ENCODE results near the gene TULP4.

The TULP4 gene

DNA sequence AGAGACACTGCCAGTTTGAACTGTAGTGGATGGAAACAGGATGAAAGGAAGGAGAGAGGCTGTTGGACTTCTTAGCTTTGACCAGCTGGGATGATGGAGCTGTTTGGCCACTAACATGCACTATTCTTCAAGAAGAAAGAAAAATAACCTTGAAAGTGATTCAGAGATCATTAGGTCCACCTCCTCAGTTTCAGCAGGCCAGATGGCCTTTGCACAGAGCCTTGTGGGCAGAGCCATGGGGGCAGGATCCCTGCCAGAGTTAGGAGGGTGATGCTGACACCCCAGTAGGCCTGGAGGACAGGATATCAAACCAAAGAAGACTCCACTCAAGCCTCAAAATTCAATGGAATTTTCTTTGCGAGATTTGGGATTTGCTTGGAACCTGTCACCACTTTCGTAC lies 173.2 kb downstream of the TULP4 start:
- no peaks in the 10 kb centered on the region for H3K9me3 Mint-ChIP-seq
- H3K4me3 Mint-ChIP-seq = no peak overlapping the region
- ATAC-seq (replicated peaks) (no peak), DNase-seq (no peak)
- no peaks in the 10 kb centered on the region for H3K27me3 Mint-ChIP-seq
- no peak overlapping the region for H3K27ac Mint-ChIP-seq
- H3K4me1 Mint-ChIP-seq = peaks cover 0 to 8% of the 10 kb centered on the region in 2 donors
- peaks cover 32 to 57% of the 10 kb centered on the region in 2 donors for H3K36me3 Mint-ChIP-seq

DNA sequence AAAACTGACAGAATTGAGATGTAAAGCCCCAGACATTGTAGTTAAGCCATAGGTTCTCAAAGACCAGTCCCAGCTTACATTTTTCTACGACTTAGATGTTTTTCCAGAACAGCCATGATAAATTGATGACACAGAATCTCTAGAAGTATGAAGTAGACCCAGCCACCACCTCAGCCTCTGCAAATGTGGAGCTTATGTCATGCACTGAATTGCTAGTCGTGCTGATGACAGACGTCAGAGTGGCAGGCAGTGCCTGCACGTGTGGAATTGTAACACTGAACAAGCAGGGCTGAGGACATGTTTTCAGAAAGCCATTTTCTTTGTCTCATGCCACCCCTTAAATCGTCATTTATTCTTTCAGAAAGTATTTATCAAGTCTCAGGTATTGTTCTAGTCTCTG lies 175.2 kb downstream of the TULP4 start:
- Mint-ChIP-seq H3K36me3 (peaks cover 20 to 50% of the 10 kb centered on the region in 2 donors), H3K4me1 (no peaks in the 10 kb centered on the region), H3K27ac (no peak overlapping the region), H3K4me3 (no peak overlapping the region), H3K27me3 (no peaks in the 10 kb centered on the region), H3K9me3 (no peaks in the 10 kb centered on the region)
- ATAC-seq (replicated peaks) (no peak), DNase-seq (no peak)

DNA sequence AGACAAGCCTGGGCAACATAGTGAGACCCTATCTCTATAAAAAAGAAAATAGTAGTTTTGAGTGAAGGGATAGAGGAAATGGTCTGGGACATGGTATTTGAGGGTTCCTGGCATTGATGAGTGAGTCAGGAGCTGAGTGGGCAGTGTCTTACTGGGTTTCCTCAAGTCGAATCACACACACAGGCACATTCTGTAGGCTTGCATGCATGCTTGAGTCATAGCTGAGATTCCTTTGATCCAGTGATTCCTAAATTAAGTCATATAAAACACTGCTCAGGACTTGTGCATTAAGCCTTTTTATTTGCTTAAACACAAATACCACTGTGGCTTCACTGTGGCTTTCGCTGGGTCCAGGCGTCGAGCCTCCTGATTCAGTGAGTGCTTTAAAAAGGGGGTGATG lies 175.8 kb downstream of the TULP4 start:
- H3K27ac Mint-ChIP-seq = no peak overlapping the region
- no peak overlapping the region for H3K4me3 Mint-ChIP-seq
- H3K36me3 Mint-ChIP-seq = peaks cover 22 to 49% of the 10 kb centered on the region in 2 donors
- H3K27me3 Mint-ChIP-seq = no peaks in the 10 kb centered on the region
- ATAC-seq (replicated peaks) (no peak), DNase-seq (no peak)
- H3K9me3 Mint-ChIP-seq = no peaks in the 10 kb centered on the region
- no peaks in the 10 kb centered on the region for H3K4me1 Mint-ChIP-seq

DNA sequence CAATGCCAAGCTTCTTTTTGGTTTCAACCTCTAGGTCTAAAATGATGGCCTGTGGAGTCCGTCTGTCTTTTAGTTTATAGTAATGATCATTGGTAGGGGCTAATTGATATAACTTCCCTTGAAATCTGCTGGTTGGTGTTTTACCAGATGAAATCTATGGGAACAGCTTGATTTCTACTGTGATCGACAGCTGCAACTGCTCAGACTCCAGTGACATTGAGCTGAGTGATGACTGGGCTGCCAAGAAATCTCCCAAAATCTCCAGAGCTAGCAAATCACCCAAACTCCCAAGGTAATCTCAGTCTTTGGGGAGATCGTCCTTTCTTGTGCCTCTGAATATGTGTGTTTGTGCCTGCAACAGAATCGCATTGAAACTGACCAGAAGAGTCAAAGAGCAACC lies 177.2 kb downstream of the TULP4 start:
- no peaks in the 10 kb centered on the region for H3K4me1 Mint-ChIP-seq
- no peak overlapping the region for H3K4me3 Mint-ChIP-seq
- H3K9me3 Mint-ChIP-seq = no peaks in the 10 kb centered on the region
- peaks cover 28 to 58% of the 10 kb centered on the region in 2 donors for H3K36me3 Mint-ChIP-seq
- H3K27me3 Mint-ChIP-seq = no peaks in the 10 kb centered on the region
- H3K27ac Mint-ChIP-seq = no peak overlapping the region
- DNase-seq = no peak
- no peak for ATAC-seq (replicated peaks)

DNA sequence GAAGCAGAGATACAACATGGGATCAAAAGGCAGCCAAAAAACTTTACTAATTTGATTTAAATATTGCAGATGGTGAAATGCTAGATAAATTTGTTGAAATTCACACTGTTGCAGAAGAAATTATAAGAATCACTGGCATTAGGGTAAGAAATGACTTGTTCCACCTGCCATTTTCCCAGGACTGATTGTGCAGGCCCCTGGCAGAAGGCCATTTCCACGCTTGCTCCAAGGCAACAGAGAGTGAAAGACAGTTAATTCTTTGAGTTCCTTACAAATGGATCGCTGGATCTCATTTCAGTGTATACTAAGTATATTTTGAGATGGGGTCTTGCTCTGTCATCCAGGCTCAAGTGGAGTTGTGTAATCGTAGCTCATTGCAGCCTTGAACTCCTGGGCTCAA lies 180.6 kb downstream of the TULP4 start:
- H3K4me1 Mint-ChIP-seq = no peaks in the 10 kb centered on the region

DNA sequence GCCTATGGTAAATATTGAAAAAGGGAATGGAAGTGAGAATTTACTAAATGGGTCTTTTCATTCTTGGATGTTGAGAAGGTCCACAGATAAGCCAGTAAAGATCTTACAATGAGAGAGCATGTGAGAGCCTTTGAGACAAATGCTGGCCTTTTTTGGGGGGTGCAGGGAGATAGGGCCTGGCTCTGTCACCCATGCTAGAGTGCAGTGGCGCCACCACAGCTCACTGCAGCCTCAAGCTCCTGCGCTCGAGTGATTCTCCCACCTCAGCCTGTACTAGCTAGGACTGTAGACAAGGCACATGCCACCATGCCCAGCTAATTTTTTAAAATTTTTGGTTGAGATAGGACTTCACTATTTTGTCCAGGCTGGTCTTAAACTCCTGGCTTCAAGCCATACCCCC lies 184.4 kb downstream of the TULP4 start:
- H3K4me3 Mint-ChIP-seq = no peak overlapping the region
- no peak for DNase-seq
- no peak for ATAC-seq (replicated peaks)
- no peaks in the 10 kb centered on the region for H3K9me3 Mint-ChIP-seq
- H3K27me3 Mint-ChIP-seq = no peaks in the 10 kb centered on the region
- H3K4me1 Mint-ChIP-seq = no peaks in the 10 kb centered on the region
- H3K27ac Mint-ChIP-seq = no peak overlapping the region
- peaks cover 29 to 56% of the 10 kb centered on the region in 2 donors for H3K36me3 Mint-ChIP-seq

More for the DNA sequence above, 180.6 kb downstream of the TULP4 start:
- ATAC-seq (replicated peaks) = no peak
- no peaks in the 10 kb centered on the region for H3K9me3 Mint-ChIP-seq
- no peaks in the 10 kb centered on the region for H3K27me3 Mint-ChIP-seq
- H3K27ac Mint-ChIP-seq = no peak overlapping the region
- DNase-seq = no peak
- no peak overlapping the region for H3K4me3 Mint-ChIP-seq
- peaks cover 28 to 44% of the 10 kb centered on the region in 2 donors for H3K36me3 Mint-ChIP-seq

DNA sequence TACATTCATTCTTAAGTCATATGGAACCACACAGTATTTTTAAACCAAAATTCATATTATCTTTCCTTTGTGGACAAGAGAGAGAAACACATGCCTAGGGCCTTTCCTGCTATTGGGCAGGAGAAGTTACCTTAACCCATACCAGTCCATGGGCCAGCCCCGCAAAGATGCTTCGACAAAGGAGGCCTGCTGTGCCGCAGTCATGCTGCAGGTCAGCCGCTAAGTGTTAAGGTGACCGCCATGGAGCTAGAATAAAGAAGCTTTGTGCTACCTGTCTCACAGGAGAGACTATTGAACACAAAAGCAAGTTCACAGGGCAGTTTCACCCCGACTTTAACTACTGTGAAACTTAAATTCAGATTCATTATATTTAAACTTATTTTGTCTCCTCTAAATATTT lies 185.4 kb downstream of the TULP4 start:
- Mint-ChIP-seq H3K36me3 (peaks cover 30 to 55% of the 10 kb centered on the region in 2 donors), H3K27ac (no peak overlapping the region), H3K4me3 (no peak overlapping the region), H3K4me1 (no peaks in the 10 kb centered on the region), H3K9me3 (no peaks in the 10 kb centered on the region), H3K27me3 (no peaks in the 10 kb centered on the region)
- no peak for ATAC-seq (replicated peaks)
- DNase-seq = no peak

DNA sequence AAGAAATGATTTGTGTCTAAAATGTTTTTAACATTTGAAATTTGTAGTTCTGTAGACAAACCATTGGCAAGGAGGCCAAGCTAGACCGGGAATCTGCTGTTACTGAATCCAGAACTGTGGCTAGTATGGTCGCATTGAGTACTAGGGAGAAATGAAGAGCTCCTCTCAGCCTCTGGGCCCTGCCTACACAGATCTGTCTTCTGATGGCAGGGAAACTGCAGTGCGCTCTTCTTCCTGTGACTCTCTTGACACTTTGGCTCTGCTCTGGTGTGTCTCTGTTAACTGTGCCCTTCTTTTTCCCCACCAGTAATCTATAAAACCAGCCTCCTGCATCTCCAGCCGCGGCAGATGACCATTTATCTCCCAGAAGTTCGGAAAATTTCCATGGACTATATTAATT lies 186.1 kb downstream of the TULP4 start:
- H3K4me1 Mint-ChIP-seq = no peaks in the 10 kb centered on the region
- no peak overlapping the region for H3K27ac Mint-ChIP-seq
- no peak overlapping the region for H3K4me3 Mint-ChIP-seq
- ATAC-seq (replicated peaks) (no peak), DNase-seq (no peak)
- H3K36me3 Mint-ChIP-seq = peaks cover 37 to 60% of the 10 kb centered on the region in 2 donors
- H3K9me3 Mint-ChIP-seq = no peaks in the 10 kb centered on the region
- no peaks in the 10 kb centered on the region for H3K27me3 Mint-ChIP-seq

DNA sequence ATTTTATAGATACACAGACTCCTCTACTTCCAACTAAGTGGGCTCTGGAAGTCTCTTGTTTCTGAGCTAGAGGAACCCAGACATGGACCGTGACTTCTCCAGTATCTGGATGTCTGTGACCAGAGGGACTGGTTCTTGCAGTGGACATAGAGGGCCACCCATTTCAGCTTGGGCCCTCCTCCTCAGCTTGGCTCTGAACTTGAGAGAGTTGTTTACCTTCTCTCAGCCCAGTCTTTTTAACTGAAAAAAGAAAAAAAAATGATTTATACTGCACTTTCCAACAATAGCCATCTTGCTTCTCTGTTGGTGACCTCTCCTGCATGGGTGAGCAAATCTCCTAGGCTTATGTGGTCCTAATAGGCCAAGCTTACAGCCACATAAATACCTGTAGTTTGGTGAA lies 187.3 kb downstream of the TULP4 start:
- Mint-ChIP-seq H3K4me1 (no peaks in the 10 kb centered on the region), H3K27me3 (no peaks in the 10 kb centered on the region), H3K27ac (no peak overlapping the region), H3K4me3 (no peak overlapping the region), H3K9me3 (no peaks in the 10 kb centered on the region), H3K36me3 (peaks cover 36 to 58% of the 10 kb centered on the region in 2 donors)
- DNase-seq (no peak), ATAC-seq (replicated peaks) (no peak)

DNA sequence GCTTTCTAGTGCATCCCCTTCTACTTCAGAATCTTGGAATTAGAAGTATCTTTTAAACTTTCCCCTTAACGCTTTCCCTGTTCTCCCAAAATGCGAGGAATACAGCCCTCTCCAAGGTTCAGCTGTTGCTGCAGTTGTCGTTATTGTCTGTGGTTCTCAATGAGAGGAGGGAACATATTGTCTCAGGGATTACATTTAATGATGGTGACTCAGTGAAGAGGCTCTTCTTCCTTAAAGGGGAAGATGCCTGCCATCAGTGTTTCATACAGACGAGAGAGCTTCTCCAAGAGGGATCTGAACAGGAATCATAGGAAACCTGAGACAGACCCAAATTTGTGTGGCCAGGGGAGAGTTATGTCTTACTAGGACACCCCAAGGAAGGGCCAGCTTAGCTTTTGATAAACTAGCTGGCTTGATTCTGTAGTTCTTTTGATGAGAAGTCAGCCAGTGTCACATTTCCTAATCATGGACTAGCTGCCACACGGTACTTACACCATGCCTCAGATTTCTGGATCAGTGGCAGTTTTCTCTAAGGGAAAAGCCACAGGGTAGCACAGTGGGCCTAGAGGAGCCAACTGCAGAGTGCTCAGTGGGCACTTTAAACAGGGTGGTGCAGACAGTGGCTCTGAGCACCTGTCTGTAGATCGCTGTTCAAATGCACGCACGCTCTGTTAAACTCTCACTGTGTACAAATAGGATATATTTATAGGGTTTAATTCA lies 187.9 kb downstream of the TULP4 start:
- H3K27ac Mint-ChIP-seq = no peak overlapping the region
- no peak for DNase-seq
- H3K9me3 Mint-ChIP-seq = no peaks in the 10 kb centered on the region
- ATAC-seq (replicated peaks) = no peak
- peaks cover 40 to 63% of the 10 kb centered on the region in 2 donors for H3K36me3 Mint-ChIP-seq
- H3K4me3 Mint-ChIP-seq = no peak overlapping the region
- H3K27me3 Mint-ChIP-seq = no peaks in the 10 kb centered on the region
- H3K4me1 Mint-ChIP-seq = no peaks in the 10 kb centered on the region

DNA sequence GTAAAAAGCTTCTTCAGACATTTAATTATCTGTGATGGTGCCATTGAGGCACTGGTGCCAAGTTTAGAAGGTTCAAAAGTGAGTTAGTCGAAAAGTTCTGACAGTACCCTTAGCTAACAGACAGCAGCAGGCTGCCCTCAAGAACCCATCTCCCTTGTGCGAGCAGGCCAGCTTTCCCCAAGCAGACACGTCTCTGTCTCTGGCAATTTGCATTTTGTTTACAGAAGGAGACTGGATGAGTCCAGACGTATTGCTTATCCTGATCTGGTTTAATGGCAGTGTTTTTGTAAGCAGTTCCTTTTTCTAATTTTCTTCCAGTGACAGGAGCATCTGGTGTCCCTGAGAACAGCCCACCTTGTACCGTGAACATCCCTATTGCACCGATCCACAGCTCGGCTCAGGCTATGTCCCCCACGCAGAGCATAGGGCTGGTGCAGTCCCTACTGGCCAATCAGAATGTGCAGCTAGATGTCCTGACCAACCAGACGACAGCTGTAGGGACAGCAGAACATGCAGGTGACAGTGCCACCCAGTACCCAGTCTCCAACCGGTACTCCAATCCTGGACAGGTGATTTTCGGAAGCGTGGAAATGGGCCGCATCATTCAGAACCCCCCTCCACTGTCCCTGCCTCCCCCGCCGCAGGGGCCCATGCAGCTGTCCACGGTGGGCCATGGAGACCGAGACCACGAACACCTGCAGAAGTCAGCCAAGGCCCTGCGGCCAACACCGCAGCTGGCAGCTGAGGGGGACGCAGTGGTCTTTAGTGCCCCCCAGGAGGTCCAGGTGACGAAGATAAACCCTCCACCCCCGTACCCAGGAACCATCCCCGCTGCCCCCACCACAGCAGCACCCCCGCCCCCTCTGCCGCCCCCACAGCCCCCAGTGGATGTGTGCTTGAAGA lies 189.3 kb downstream of the TULP4 start:
- H3K9me3 Mint-ChIP-seq = no peaks in the 10 kb centered on the region
- H3K27ac Mint-ChIP-seq = no peak overlapping the region
- no peaks in the 10 kb centered on the region for H3K4me1 Mint-ChIP-seq
- H3K36me3 Mint-ChIP-seq = peaks cover 42 to 67% of the 10 kb centered on the region in 2 donors
- DNase-seq (no peak), ATAC-seq (replicated peaks) (no peak)
- H3K4me3 Mint-ChIP-seq = no peak overlapping the region
- H3K27me3 Mint-ChIP-seq = no peaks in the 10 kb centered on the region

DNA sequence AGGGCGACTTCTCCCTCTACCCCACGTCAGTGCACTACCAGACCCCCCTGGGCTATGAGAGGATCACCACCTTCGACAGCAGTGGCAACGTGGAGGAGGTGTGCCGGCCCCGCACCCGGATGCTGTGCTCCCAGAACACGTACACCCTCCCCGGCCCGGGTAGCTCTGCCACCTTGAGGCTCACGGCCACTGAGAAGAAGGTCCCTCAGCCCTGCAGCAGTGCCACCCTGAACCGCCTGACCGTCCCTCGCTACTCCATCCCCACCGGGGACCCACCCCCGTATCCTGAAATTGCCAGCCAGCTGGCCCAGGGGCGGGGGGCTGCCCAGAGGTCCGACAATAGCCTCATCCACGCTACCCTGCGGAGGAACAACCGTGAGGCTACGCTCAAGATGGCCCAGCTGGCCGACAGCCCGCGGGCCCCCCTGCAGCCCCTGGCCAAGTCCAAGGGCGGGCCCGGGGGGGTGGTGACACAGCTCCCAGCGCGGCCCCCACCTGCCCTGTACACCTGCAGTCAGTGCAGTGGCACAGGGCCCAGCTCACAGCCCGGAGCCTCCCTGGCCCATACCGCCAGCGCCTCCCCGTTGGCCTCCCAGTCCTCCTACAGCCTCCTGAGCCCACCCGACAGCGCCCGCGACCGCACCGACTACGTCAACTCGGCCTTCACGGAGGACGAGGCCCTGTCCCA lies 190.1 kb downstream of the TULP4 start:
- DNase-seq = no peak
- no peak overlapping the region for H3K4me3 Mint-ChIP-seq
- no peaks in the 10 kb centered on the region for H3K9me3 Mint-ChIP-seq
- no peak for ATAC-seq (replicated peaks)
- peaks cover 48 to 73% of the 10 kb centered on the region in 2 donors for H3K36me3 Mint-ChIP-seq
- no peak overlapping the region for H3K27ac Mint-ChIP-seq
- no peaks in the 10 kb centered on the region for H3K27me3 Mint-ChIP-seq
- H3K4me1 Mint-ChIP-seq = no peaks in the 10 kb centered on the region

DNA sequence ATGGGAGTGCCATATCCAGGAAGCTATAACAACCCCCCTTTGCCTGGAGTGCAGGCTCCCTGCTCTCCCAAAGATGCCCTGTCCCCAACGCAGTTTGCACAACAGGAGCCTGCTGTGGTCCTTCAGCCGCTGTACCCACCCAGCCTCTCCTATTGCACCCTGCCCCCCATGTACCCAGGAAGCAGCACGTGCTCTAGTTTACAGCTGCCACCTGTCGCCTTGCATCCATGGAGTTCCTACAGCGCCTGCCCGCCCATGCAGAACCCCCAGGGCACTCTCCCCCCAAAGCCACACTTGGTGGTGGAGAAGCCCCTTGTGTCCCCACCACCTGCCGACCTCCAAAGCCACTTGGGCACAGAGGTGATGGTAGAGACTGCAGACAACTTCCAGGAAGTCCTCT lies 191.0 kb downstream of the TULP4 start:
- no peak for ATAC-seq (replicated peaks)
- no peak overlapping the region for H3K4me3 Mint-ChIP-seq
- no peaks in the 10 kb centered on the region for H3K27me3 Mint-ChIP-seq
- H3K4me1 Mint-ChIP-seq = no peaks in the 10 kb centered on the region
- H3K36me3 Mint-ChIP-seq = peaks cover 51 to 74% of the 10 kb centered on the region in 2 donors
- H3K9me3 Mint-ChIP-seq = no peaks in the 10 kb centered on the region
- no peak overlapping the region for H3K27ac Mint-ChIP-seq
- DNase-seq = no peak

DNA sequence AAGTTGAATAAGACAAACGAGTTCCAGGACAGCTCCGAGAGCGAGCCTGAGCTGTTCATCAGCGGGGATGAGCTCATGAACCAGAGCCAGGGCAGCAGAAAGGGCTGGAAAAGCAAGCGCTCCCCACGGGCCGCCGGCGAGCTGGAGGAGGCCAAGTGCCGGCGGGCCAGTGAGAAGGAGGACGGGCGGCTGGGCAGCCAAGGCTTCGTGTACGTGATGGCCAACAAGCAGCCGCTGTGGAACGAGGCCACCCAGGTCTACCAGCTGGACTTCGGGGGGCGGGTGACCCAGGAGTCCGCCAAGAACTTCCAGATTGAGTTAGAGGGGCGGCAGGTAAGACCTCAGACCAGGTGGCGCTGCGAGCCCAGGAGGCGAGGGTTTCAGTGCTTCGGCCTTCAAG lies 191.6 kb downstream of the TULP4 start:
- H3K27ac Mint-ChIP-seq = no peak overlapping the region
- peaks cover 47 to 71% of the 10 kb centered on the region in 2 donors for H3K36me3 Mint-ChIP-seq
- no peak for DNase-seq

More for the DNA sequence above, 191.6 kb downstream of the TULP4 start:
- no peak overlapping the region for H3K4me3 Mint-ChIP-seq
- no peak for ATAC-seq (replicated peaks)
- no peaks in the 10 kb centered on the region for H3K27me3 Mint-ChIP-seq
- no peaks in the 10 kb centered on the region for H3K4me1 Mint-ChIP-seq
- H3K9me3 Mint-ChIP-seq = no peaks in the 10 kb centered on the region

Data from stimulated activated naive B cell treated with anti-CD40 and anti-IgM and Interleukin-4, amounts not matched to agents 10 μg/mL and 1 μg/mL and 100 μg/mL, for 72 hours (primary cell).